Measurements from ENCODE around the gene SYTL2.

DNA sequence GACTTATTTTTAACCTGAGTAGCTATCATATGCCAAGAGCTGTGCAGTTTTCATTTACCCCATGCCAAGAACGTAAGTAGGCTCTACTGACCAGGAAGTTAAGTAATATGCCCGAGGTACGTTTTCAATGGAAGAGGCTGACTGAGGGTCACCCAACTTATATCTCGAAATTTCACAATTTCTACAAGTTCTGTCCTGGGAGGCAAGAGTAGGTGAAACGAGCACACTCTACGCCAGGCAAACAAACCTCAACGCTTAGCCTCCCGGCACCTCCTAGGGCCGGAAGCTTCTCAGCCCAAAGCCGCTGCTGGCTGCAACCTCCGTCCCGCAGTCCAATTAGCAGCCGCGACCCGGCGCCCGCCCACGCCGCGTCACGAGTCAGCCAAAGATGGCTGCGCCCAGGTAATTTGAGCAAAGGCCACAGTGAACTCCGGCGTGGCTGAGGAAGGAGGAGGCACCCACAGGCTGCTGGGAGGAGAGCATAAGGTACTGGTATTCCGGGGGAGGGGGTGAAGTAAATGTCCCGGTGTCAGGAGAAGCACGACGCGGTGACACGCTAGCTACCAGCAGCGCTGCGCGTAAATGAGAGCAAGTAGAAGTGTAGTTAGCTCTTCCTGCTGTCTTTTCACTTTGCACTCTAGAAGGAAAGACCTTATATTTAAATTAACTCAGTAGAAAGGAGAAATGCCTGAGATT is 163.2 kb downstream of the SYTL2 start, which contains the start of gene TMEM126A:
- TF ChIP-seq, protein P1, sequence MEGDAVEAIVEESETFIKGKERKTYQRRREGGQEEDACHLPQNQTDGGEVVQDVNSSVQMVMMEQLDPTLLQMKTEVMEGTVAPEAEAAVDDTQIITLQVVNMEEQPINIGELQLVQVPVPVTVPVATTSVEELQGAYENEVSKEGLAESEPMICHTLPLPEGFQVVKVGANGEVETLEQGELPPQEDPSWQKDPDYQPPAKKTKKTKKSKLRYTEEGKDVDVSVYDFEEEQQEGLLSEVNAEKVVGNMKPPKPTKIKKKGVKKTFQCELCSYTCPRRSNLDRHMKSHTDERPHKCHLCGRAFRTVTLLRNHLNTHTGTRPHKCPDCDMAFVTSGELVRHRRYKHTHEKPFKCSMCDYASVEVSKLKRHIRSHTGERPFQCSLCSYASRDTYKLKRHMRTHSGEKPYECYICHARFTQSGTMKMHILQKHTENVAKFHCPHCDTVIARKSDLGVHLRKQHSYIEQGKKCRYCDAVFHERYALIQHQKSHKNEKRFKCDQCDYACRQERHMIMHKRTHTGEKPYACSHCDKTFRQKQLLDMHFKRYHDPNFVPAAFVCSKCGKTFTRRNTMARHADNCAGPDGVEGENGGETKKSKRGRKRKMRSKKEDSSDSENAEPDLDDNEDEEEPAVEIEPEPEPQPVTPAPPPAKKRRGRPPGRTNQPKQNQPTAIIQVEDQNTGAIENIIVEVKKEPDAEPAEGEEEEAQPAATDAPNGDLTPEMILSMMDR (conservative IDR thresholded peaks at IDR 0.05 in 1 of 2, IDR thresholded peaks at IDR 0.05 in 1 of 2; ENCODE audit: low read depth in 1 of 2, low read length in 2 of 2) = no peak
- no peak for TF ChIP-seq EZH2 (IDR thresholded peaks at IDR 0.05; ENCODE audit: low read length, missing control alignments)
